HG02870 (cell line): ENCODE measurements around the gene MAMDC2.

ENCODE experiments used
- ATAC-seq: cut with Tn5 transposase; IDR thresholded peaks from one replicate; pipeline ENCODE4 v1.9.1; 2021; ENCODE audit warnings: mild to moderate bottlenecking, moderate library complexity; ENCODE audit not compliant: unreplicated experiment

The MAMDC2 gene, protein sequence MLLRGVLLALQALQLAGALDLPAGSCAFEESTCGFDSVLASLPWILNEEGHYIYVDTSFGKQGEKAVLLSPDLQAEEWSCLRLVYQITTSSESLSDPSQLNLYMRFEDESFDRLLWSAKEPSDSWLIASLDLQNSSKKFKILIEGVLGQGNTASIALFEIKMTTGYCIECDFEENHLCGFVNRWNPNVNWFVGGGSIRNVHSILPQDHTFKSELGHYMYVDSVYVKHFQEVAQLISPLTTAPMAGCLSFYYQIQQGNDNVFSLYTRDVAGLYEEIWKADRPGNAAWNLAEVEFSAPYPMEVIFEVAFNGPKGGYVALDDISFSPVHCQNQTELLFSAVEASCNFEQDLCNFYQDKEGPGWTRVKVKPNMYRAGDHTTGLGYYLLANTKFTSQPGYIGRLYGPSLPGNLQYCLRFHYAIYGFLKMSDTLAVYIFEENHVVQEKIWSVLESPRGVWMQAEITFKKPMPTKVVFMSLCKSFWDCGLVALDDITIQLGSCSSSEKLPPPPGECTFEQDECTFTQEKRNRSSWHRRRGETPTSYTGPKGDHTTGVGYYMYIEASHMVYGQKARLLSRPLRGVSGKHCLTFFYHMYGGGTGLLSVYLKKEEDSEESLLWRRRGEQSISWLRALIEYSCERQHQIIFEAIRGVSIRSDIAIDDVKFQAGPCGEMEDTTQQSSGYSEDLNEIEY

DNA sequence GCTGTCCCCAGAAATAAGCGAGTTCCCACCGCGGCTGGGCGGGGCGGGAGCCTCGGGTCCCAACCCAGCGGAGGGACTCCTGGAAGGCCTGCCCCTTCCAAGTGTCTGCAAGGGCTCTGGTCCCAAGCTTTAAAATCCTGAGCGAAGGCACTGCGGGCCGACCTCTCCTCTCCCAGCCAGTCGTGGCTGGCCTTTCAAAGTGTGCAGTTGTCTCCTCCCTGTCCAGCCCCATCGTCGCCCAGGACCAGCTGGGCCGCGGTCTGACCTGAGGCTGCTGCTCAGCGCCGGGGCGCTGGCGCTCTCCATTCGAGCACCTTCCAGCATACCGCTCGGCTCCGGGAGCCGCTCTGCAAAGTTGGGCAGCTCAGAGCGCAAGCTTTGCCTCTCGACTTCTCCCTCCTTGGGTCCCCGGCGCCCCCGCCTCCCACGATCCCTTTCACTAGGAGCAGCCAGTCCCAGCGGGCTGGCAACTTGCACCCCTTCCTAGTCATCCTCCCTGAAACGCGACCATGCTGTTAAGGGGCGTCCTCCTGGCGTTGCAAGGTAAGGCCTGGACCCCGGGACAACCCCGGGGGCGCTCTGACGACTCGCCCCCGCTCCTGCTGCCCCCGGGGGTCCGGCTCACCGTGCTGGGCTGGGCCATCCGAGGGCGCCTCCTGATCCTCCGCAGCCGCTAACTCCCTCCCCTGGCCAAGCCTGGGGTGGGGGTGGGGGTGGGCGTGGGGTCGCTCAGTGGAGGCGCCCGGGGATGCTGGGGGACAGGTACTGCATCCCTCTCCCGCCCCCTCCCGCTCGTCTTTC lies at the start of gene MAMDC2:
Gene MAMDC2 (plus strand): TSS at position 160 of the 801 bp plus-strand sequence. CDS start 350 bp downstream, at position 510.
- no peak for ATAC-seq

DNA sequence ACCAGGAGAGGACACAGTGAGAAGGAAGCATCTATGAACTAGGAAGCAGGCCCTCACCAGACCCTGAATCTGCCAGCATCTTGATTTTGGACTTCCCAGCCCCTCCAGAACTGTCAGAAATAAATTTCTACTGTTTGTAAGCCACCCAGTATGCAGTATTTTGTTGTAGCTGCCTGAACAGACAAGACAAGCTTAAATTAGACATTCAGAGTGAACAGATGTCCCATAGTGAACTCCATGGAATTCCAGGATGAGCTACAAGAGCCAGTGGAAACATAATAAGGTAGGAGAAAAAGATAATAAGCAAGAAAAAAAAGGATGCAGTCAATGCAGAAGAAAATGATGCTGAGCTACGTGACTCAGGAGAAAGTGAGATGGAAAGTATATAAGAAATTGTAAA lies 47.8 kb upstream of the MAMDC2 start:
- no peak for ATAC-seq

DNA sequence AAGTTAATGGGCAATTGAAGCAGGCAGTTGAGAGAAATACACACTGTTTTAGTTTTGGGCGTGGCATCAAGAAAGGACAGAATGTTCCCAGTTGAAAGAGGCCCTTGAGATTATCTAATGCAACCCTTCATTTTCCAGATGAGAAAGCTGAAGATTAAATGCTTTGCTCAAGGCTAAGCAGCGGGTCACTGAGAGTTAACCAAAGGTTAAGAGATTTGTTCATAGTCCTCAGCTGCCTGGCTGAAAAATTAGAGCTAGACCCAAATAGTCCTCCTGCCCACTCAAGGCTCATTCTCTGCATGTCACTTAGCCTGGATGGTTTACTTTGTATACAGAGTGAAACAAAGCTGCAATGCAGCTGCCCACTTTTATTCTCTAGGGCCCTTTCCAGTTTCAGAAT lies 46.7 kb upstream of the MAMDC2 start:
- ATAC-seq: no peak

DNA sequence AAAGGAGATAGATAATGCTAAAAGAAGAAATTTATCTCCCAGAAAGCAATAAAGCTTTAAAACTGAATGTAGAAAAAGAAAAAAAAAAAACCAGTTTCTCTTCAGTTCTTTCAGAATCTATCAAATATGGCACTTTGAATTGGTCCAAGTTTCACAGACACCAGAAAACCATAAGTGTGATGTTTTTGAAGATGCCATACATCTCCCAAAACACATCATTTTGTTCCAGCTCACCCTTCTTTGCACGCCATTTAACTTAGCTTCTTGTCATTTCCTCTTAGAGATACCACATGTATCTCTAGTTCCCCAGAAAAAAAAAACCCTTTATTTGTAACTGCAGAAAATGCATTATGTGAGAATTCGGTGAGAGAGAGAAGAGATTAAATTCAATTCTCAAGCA lies 46.1 kb upstream of the MAMDC2 start:
- ATAC-seq: no peak

DNA sequence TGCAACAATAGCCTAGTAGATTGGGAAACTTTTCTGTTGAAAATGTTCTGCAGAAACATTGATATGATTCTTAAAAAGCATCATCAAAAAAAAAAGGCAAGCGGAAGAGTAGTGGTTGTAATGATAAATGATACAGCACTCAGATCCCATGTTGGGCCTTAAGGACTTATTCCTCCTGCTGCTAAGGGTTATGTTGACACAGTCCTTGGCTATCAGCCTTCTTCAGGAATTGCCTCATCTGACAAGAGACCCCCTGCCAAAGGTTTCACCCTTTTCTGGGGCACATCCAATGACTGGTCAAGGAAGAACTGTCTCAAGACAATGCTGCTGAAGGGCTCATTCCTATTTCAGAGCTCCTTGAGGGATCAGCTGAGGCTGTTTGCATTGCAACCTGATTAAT lies 44.3 kb upstream of the MAMDC2 start:
- ATAC-seq: no peak

DNA sequence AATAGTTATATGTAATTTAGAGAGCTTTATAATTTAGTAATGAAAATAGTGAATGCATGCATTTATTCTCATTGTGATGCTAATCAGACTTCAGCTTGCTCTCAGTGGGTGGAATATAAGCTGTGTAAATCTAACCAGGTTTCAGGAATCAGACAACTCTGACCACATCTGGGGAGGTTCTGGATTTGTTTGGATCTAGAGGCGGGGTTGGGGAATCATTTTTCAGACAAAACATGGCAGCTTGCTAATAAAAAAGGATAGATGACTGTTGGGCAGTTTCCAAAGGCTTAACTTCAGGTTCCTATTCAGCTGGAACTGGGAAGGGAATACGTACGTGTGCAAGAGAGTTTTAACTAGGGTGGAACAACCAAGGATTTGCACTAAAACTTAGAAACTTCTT lies 43.2 kb upstream of the MAMDC2 start:
- ATAC-seq: no peak

DNA sequence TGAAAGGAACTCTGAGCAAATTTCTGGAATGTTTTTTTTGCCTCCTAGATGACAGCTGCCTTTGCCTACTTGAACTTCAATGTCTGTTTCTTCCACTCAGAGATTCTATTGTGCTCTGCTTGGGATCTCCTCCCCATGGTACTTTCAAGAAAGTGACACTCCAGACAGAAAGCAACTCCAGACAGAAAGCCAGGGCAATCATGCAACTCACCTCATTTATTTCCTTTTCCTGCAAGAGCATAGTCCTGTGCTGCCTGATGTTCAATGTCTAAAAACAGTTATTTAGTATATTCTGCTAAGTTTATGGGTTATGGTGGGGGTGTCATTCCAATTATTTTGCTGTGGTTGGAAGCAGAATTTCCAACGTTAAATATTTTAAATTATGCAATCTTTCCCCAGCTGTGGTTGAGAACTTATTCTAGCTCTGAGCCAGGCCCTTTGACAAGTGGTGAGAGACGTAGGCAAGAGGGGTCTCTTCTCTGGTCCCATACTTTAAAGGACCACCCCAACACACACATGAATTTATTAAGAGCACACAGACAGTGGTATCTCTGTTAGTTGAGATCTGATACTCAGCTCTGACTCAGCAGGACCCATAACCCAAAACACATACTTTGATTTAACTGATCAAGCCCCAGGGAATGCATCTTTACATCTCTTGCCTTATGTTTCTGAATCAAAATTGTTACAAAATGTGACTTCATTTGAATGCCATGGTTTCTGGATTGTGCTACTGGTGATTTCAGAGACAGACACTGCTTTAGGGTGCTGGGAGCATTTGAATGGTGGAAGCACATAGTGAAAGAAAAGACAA lies 39.5 kb upstream of the MAMDC2 start:
- ATAC-seq: no peak

DNA sequence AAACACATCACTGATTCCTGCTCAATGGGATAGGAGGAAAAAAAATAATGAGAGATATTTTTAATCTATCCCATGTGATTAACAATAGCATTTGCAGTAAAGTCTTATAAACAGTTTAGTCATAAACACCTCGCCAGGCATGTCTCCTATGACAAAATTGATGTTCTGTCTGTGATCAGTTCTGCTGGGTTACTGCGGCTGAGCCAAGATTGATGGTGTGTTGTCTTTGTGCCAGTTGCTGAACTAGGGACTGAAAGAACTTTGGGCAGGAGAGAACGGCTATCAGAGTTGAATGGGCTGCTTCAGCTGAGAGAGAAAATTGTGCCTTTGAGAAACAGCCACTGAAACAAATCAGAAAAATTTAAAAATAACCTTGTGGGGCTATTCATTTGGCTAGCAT lies 37.3 kb upstream of the MAMDC2 start:
- no peak for ATAC-seq

DNA sequence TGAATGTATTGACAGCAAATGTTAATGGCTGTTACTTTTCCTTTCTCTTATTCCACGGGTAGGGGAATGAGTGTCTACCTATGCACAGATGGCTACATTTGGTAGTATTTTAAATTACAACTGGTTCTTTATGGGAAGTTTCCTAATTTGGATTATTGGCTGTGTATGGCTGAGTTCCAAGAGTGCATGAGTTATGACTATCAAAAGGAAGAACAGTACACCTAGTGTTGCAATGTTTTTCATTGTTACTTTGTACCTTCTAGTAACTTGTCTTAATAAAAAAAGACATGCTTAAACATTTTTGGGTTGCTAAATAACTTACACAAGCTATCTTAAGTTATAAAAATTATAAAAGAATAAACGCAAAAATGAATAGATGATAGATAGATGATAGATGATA lies 35.8 kb upstream of the MAMDC2 start:
- no peak for ATAC-seq

DNA sequence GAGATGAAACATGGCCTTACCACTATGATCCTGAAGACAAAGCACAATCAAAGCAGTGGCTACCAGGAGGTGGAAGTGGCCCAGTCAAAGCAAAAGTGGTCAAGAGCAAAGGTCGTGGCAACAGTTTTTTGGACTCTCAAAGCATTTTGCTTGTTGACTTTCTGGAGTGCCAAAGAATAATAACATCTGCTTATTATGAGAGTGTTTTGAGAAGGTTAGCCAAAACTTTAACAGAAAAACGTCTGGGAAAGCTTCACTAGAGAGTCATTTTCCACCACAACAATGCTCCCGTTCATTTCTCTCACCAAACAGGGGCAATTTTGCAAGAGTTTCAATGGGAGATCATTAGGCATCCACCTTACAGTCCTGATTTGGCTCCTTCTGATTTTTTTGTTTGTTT lies 33.6 kb upstream of the MAMDC2 start:
- ATAC-seq: no peak

DNA sequence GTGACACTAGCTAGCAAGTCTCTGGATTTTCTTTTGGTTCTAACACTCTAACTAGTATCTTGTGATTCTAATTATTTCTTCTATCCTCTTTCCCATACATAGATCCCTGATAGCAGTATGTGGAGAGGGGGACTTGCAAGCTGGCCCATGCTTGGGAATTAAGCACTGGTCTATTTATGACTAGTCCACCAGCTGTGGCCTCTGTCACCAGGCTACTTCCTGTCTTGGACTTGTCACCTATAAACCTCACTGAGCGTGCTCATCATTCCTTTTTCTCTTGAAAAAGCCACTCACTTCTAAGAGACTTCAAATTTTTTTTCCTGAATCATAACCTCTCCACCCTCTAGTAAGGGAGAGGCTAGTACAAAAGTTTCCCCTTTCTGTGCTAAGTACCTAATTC lies 32.3 kb upstream of the MAMDC2 start:
- ATAC-seq: no peak

DNA sequence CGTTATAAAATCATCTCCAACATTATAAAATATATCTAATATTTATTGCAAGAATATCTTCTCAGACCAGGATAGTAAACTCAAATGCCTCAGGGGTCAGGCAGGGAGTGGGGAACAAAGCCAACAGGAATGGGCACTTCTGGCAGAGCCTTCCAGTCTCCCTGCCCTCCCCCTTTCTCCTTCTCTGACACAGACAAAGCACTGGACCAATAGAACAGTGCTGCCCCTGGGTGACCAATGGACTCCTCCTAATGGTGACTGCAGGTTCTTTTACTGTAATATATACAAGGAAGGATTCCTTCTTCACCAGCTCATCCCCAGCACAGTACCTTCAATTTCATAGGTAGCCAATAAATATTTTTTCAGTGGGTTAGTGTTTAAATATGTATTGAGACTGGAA lies 31.1 kb upstream of the MAMDC2 start:
- no peak for ATAC-seq

DNA sequence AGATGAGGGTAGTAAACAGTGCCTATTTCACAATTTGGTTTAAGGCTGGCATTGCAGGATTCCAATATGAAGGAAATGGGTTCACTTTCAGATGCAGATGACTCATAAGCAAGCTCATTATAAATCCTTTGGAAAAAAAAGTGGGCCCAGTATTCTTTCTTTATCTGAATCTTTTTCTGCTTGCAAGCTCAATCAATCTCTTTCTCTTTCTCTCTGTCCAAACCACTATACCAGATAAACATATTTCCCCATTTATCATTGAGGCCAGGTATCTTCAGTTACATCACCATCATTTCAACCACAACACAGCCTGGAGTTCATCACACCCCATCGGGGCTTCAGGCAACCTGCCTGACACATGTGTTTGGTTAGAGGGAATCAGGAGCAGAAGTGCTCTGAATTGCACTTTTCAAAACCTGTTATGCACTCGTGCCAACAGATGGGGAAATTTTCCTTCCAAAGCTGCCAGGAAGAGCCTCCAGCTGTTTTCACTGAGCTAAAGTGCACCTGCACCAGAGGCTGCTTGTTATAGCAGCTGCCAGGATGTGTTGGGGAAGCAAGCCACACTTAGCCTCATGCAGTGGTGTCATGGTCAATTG lies 30.0 kb upstream of the MAMDC2 start:
- no peak for ATAC-seq

DNA sequence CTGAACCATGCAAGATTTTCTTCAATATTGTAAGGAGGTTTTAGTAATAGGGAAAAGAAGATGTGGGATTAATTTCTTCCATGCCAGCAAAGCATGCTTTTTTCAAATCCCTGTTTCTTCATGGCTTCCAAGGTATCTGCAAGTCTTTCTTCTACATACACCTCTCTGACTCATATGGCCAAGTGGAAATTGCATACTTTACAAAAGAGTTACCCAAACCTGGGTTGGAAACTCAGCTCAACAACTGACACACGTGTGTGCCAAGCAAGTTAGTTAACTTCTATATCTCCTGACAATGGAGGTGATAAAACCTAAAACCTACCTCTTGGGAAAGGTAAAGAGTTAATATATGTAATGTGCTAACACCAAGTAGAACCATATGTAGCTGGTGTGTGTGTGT lies 28.5 kb upstream of the MAMDC2 start:
- no peak for ATAC-seq

DNA sequence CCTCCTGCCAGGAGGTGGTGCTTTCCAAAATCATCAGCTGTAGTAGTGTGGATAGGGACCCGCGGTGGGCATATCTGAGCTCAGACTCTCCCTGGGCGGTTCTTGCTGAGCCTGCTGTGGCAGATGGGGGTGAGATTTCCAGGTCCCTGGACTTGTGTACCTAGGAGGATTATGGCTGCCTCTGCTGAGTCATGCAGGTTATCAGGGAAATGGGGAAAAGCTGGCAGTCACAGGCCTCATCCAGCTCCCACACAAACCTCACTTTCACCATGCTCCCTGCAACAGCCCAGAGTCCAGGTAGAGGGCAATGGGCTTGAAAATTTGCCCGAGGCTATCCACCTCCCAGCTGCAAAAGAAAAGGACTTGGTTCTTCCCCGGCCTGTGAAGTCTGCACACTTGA lies 23.4 kb upstream of the MAMDC2 start:
- no peak for ATAC-seq

DNA sequence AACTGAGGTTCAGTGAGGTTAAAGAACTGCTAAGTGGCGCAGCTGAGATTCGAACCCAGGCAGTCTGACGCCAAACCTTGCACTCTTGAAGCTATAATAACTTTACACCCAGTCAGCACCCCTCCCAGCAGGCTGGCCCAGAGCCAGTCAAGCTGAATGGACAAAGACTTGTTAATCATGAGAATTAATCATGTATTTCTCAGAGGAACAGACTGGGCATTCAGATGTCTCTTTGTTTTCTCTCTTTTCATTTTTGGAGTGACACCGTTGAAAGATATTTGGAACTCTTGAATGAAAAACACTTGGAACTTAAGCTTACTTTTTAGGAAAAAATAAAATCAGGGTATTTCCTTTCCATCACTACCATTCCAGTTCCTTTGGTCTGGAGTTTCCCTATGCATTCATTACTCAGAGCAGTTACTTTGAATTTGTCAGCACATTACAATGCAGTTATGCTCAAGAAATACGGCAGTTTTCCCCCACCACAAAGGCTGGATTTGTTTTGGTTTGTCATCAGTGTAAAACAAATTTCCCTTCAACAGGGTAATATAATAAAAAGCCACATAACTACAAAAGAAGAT lies 22.6 kb upstream of the MAMDC2 start:
- ATAC-seq: no peak

DNA sequence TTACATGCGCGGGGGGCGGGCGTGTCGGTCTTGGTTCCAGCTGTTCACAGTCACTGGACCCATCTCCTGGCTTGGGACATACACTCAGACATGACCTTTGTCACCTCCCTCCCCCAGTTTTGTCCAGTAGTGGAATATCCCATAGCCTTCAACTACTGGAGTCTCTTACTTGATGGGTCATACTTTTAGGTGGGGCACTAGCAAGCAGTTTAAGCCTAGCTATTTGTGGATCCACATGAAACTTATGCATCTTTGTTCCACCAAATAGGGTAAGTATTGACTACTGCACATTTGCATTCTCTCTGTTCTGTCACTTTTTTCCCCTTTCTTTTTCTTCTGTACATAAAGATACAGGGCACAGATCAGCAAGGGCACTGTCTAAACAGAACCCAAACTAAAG lies 15.4 kb upstream of the MAMDC2 start:
- no peak for ATAC-seq

DNA sequence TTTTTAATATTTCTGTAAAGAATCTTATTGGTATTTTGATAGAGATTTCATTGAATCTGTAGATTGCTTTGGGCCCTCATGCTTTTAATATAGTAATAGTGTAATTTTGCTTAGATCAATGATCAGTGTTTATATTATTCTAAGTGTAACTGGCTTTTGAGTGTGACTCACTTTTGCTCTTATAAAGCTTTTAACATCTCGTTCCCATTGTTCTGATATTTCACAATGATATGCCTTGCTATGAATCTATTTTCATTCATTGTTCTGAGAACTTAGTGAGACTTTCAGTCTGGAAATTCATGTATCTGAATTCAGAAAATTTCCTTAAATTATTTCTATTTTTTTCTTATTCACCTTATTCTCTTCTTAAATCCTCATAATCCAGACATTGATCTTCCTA lies 13.5 kb upstream of the MAMDC2 start:
- no peak for ATAC-seq

DNA sequence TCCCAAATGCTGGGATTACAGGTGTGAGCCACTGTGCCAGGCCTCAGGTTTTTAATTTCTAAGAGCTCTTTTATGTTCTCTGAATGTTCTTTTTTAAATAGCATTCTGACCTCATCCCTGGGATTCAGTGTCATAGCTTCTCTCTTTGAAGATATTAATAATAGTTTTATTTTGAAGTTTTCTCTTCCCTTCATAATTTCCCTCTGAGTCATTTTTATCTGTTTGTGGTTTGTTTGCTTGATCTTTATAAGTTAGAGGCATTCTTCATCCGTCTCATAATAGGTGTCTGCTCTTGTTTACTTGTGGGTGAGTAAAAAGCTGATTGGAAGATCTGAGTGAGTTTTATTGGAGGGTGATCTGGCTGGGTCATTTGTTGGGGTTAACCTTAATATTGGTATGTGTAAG lies 12.5 kb upstream of the MAMDC2 start:
- ATAC-seq: no peak

DNA sequence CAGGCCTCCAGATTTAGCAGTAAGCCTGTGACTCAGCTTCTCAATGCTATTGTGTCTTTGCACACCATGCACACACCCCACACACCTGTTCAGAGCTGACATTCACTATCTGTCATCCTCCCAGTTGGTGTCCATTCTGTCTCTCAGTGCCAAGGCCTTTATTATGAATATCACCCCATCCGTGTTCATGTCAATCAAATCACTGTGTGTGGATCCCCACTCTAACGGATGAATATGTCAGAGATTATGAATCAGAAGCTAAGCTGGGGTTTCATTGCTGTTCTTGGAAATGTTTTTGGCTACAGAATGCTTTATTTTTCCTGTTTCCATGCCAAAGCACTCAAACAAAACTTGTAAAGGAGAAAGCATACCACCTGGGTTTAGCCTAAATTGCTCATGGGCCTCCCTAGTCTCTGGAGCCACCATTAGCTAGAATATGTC lies 9.4 kb upstream of the MAMDC2 start:
- no peak for ATAC-seq
